Measurements from ENCODE around the gene SDE2. TPM values are rescaled to one million over a fixed set of nuclear protein-coding genes. Genes with fewer than 3 reads are reported as not detected.

Gene SDE2
- total RNA-seq (10 to 100 TPM; 20.4 to 36.3 (median 20.8) TPM), polyA plus RNA-seq (1 to 10 TPM; 9.3 TPM), total RNA-seq (96.0 reads per million, percentile 84 among the genes with 10 or more reads in this experiment)

- peak within 1 kb of the TSS; percentile 98 for H3K27ac ChIP-seq (ENCODE audit: low read depth, low read length)
- H3K36me3 ChIP-seq (ENCODE audit: control insufficient read depth in 2 of 3, insufficient read depth in 3 of 3, low read length in 3 of 3), result peaks cover 0 to 15% (median 6%) of the 10 kb centered on the region in 3 experiments
- peak within 1 kb of the TSS; percentile 84 for H3K4me3 ChIP-seq (ENCODE audit: low read length)
- no peaks in the 10 kb centered on the region for H3K27me3 Mint-ChIP-seq
- intact Hi-C loops (cut with micrococcal nuclease), result loop anchor here (1.0 to 10.0 kb wide), 22 partner anchors 63 to 1788 kb away; partner anchors contain the start of genes ACBD3 (in 2 of the 2), H3-3A (in 2 of the 2), LBR (in 2 of the 2) and PARP1 (in 2 of the 2)
- peak; percentile 98 to 100 (median 100) for DNase-seq
- H3K4me1 ChIP-seq (ENCODE audit: control insufficient read depth in 2 of 2, insufficient read depth in 2 of 2, low read length in 2 of 2), result peaks cover 51 to 71% of the 10 kb centered on the region in 2 donors
- CTCF ChIA-PET, result interaction anchor here (0.9 to 2.1 kb wide), 8 partner anchors 9 to 524 kb away, joined by 3 to 13 read pairs (median 4); partner anchors contain the start of genes H3-3A and SRP9
- POLR2A ChIA-PET, result interaction anchor here (0.6 to 8.2 kb wide), 56 partner anchors 9 to 940 kb away, joined by 3 to 450 read pairs (median 5); partner anchors contain the start of genes ACBD3, H3-3A, LBR and LEFTY1
- H3K4me1 Mint-ChIP-seq, result peaks cover 47 to 96% (median 79%) of the 10 kb centered on the region in 7 donors
- peaks cover 0 to 16% (median 5%) of the 10 kb centered on the region in 5 donors for H3K36me3 Mint-ChIP-seq
- peak within 1 kb of the TSS; percentile 89 to 100 (median 100) for H3K4me3 Mint-ChIP-seq
- H3K9me3 Mint-ChIP-seq, result peaks cover 0 to 10% (median 0%) of the 10 kb centered on the region in 11 donors
- no peaks in the 10 kb centered on the region for H3K9me3 ChIP-seq (ENCODE audit: control insufficient read depth in 2 of 3, low read length in 3 of 3)
- H3K27me3 ChIP-seq (ENCODE audit: control insufficient read depth in 2 of 2, insufficient read depth in 2 of 2, low read length in 2 of 2), result no peaks in the 10 kb centered on the region
- ATAC-seq, result peak; percentile 93
- H3K27ac Mint-ChIP-seq, result peak within 1 kb of the TSS; percentile 95 to 100 (median 100)
Observed at GRCh38 chr1:225999227-225999911, at the start of gene SDE2. Gene SDE2, minus strand, starts transcription at chr1:225999343. Its CDS starts 31 bp downstream, at chr1:225999312.

GRCh38 chr1:226048886-226049285 is 49.7 kb upstream of the SDE2 start:
- no peaks in the 10 kb centered on the region for H3K4me1 ChIP-seq (ENCODE audit: control insufficient read depth in 2 of 2, insufficient read depth in 2 of 2, low read length in 2 of 2)
- CTCF ChIA-PET, result no interaction called here
- peaks cover 0 to 2% (median 0%) of the 10 kb centered on the region in 3 experiments for H3K36me3 ChIP-seq (ENCODE audit: control insufficient read depth in 2 of 3, insufficient read depth in 3 of 3, low read length in 3 of 3)
- H3K9me3 ChIP-seq (ENCODE audit: control insufficient read depth in 2 of 3, low read length in 3 of 3), result no peaks in the 10 kb centered on the region
- Mint-ChIP-seq H3K4me1 (peaks cover 0 to 1% (median 0%) of the 10 kb centered on the region in 7 donors), H3K36me3 (peaks cover 0 to 9% (median 2%) of the 10 kb centered on the region in 5 donors), H3K4me3 (no peak overlapping the region), H3K9me3 (peaks cover 0 to 2% (median 0%) of the 10 kb centered on the region in 11 donors), H3K27ac (no peak overlapping the region), H3K27me3 (peaks cover 0 to 11% (median 0%) of the 10 kb centered on the region in 5 donors)
- no peak overlapping the region for H3K27ac ChIP-seq (ENCODE audit: low read depth, low read length)
- DNase-seq, result no peak
- intact Hi-C loops (cut with micrococcal nuclease), result no loop called here
- H3K27me3 ChIP-seq (ENCODE audit: control insufficient read depth in 2 of 2, insufficient read depth in 2 of 2, low read length in 2 of 2), result no peaks in the 10 kb centered on the region
- no peak overlapping the region for H3K4me3 ChIP-seq (ENCODE audit: low read length)
- POLR2A ChIA-PET, result interaction anchor here (2.7 kb wide), 1 partner anchor 14 kb away, joined by 12 read pairs; the partner anchor contains the start of gene H3-3A
- ATAC-seq, result no peak

GRCh38 chr1:226047495-226047894 is 48.4 kb upstream of the SDE2 start:
- Histone ChIP-seq H3K9me3 (ENCODE audit: control insufficient read depth in 2 of 3, low read length in 3 of 3) (no peaks in the 10 kb centered on the region), H3K4me3 (ENCODE audit: low read length) (no peak overlapping the region), H3K36me3 (ENCODE audit: control insufficient read depth in 2 of 3, insufficient read depth in 3 of 3, low read length in 3 of 3) (no peaks in the 10 kb centered on the region), H3K27ac (ENCODE audit: low read depth, low read length) (no peak overlapping the region), H3K27me3 (ENCODE audit: control insufficient read depth in 2 of 2, insufficient read depth in 2 of 2, low read length in 2 of 2) (no peaks in the 10 kb centered on the region), H3K4me1 (ENCODE audit: control insufficient read depth in 2 of 2, insufficient read depth in 2 of 2, low read length in 2 of 2) (no peaks in the 10 kb centered on the region)
- ATAC-seq (no peak), DNase-seq (no peak)
- no peak overlapping the region for H3K4me3 Mint-ChIP-seq
- ChIA-PET CTCF (no interaction called here), POLR2A (interaction anchor here (2.7 kb wide), 1 partner anchor 15 kb away, joined by 12 read pairs; the partner anchor contains the start of gene H3-3A)
- H3K27ac Mint-ChIP-seq, result no peak overlapping the region
- H3K9me3 Mint-ChIP-seq, result peaks cover 0 to 2% (median 0%) of the 10 kb centered on the region in 11 donors
- H3K36me3 Mint-ChIP-seq, result peaks cover 0 to 15% (median 4%) of the 10 kb centered on the region in 5 donors
- peaks cover 0 to 1% (median 0%) of the 10 kb centered on the region in 7 donors for H3K4me1 Mint-ChIP-seq
- H3K27me3 Mint-ChIP-seq, result peaks cover 0 to 11% (median 0%) of the 10 kb centered on the region in 5 donors
- intact Hi-C loops (cut with micrococcal nuclease), result no loop called here

- H3K4me3 Mint-ChIP-seq, result no peak overlapping the region
- Histone ChIP-seq H3K27ac (ENCODE audit: low read depth, low read length) (no peak overlapping the region), H3K9me3 (ENCODE audit: control insufficient read depth in 2 of 3, low read length in 3 of 3) (no peaks in the 10 kb centered on the region), H3K4me3 (ENCODE audit: low read length) (no peak overlapping the region), H3K27me3 (ENCODE audit: control insufficient read depth in 2 of 2, insufficient read depth in 2 of 2, low read length in 2 of 2) (no peaks in the 10 kb centered on the region), H3K36me3 (ENCODE audit: control insufficient read depth in 2 of 3, insufficient read depth in 3 of 3, low read length in 3 of 3) (no peaks in the 10 kb centered on the region), H3K4me1 (ENCODE audit: control insufficient read depth in 2 of 2, insufficient read depth in 2 of 2, low read length in 2 of 2) (peaks cover 0 to 2% of the 10 kb centered on the region in 2 donors)
- H3K27ac Mint-ChIP-seq, result peak overlapping the region in 1 of 9 donors; percentile 20
- ChIA-PET POLR2A (interaction anchor here (1.7 kb wide), 1 partner anchor 47 kb away, joined by 6 read pairs; the partner anchor contains the start of gene SDE2), CTCF (no interaction called here)
- peaks cover 0 to 2% (median 0%) of the 10 kb centered on the region in 11 donors for H3K9me3 Mint-ChIP-seq
- intact Hi-C loops (cut with micrococcal nuclease), result no loop called here
- peaks cover 0 to 11% (median 0%) of the 10 kb centered on the region in 5 donors for H3K27me3 Mint-ChIP-seq
- ATAC-seq, result no peak
- peaks cover 0 to 1% (median 0%) of the 10 kb centered on the region in 7 donors for H3K4me1 Mint-ChIP-seq
- peaks cover 0 to 15% (median 4%) of the 10 kb centered on the region in 5 donors for H3K36me3 Mint-ChIP-seq
- DNase-seq, result no peak
Observed at GRCh38 chr1:226046240-226046639, 47.1 kb upstream of the SDE2 start.

- intact Hi-C loops (cut with micrococcal nuclease), result no loop called here
- ChIA-PET CTCF (no interaction called here), POLR2A (interaction anchor here (0.8 to 1.7 kb wide), 3 partner anchors 17 to 45 kb away, joined by 3 to 6 read pairs (median 3); partner anchors contain the start of gene SDE2)
- H3K27ac Mint-ChIP-seq, result no peak overlapping the region
- Histone ChIP-seq H3K27ac (ENCODE audit: low read depth, low read length) (no peak overlapping the region), H3K27me3 (ENCODE audit: control insufficient read depth in 2 of 2, insufficient read depth in 2 of 2, low read length in 2 of 2) (no peaks in the 10 kb centered on the region), H3K9me3 (ENCODE audit: control insufficient read depth in 2 of 3, low read length in 3 of 3) (no peaks in the 10 kb centered on the region), H3K4me3 (ENCODE audit: low read length) (no peak overlapping the region), H3K4me1 (ENCODE audit: control insufficient read depth in 2 of 2, insufficient read depth in 2 of 2, low read length in 2 of 2) (peaks cover 0 to 2% of the 10 kb centered on the region in 2 donors), H3K36me3 (ENCODE audit: control insufficient read depth in 2 of 3, insufficient read depth in 3 of 3, low read length in 3 of 3) (no peaks in the 10 kb centered on the region)
- H3K36me3 Mint-ChIP-seq, result peaks cover 0 to 15% (median 4%) of the 10 kb centered on the region in 5 donors
- no peaks in the 10 kb centered on the region for H3K4me1 Mint-ChIP-seq
- H3K27me3 Mint-ChIP-seq, result peaks cover 0 to 13% (median 0%) of the 10 kb centered on the region in 5 donors
- DNase-seq (no peak), ATAC-seq (no peak)
- H3K9me3 Mint-ChIP-seq, result peaks cover 0 to 2% (median 0%) of the 10 kb centered on the region in 11 donors
- no peak overlapping the region for H3K4me3 Mint-ChIP-seq
Observed at GRCh38 chr1:226044514-226045101, 45.5 kb upstream of the SDE2 start.

GRCh38 chr1:226041419-226041818 is 42.3 kb upstream of the SDE2 start:
- no peak overlapping the region for H3K27ac ChIP-seq (ENCODE audit: low read depth, low read length)
- H3K36me3 ChIP-seq (ENCODE audit: control insufficient read depth in 2 of 3, insufficient read depth in 3 of 3, low read length in 3 of 3), result no peaks in the 10 kb centered on the region
- DNase-seq, result no peak
- H3K9me3 ChIP-seq (ENCODE audit: control insufficient read depth in 2 of 3, low read length in 3 of 3), result no peaks in the 10 kb centered on the region
- peaks cover 0 to 1% (median 0%) of the 10 kb centered on the region in 7 donors for H3K4me1 Mint-ChIP-seq
- no peak for ATAC-seq
- H3K27ac Mint-ChIP-seq, result peak overlapping the region in 1 of 9 donors; percentile 46
- POLR2A ChIA-PET, result no interaction called here
- no peak overlapping the region for H3K4me3 Mint-ChIP-seq
- intact Hi-C loops (cut with micrococcal nuclease), result no loop called here
- H3K27me3 ChIP-seq (ENCODE audit: control insufficient read depth in 2 of 2, insufficient read depth in 2 of 2, low read length in 2 of 2), result no peaks in the 10 kb centered on the region
- no peak overlapping the region for H3K4me3 ChIP-seq (ENCODE audit: low read length)
- peaks cover 0 to 15% (median 4%) of the 10 kb centered on the region in 5 donors for H3K36me3 Mint-ChIP-seq
- H3K9me3 Mint-ChIP-seq, result peaks cover 0 to 2% (median 0%) of the 10 kb centered on the region in 11 donors
- CTCF ChIA-PET, result no interaction called here
- H3K27me3 Mint-ChIP-seq, result peaks cover 0 to 12% (median 0%) of the 10 kb centered on the region in 5 donors
- peaks cover 0 to 2% of the 10 kb centered on the region in 2 donors for H3K4me1 ChIP-seq (ENCODE audit: control insufficient read depth in 2 of 2, insufficient read depth in 2 of 2, low read length in 2 of 2)

Data from naive thymus-derived CD4-positive, alpha-beta T cell (primary cell).